ENCODE data around the gene NFATC4. TPM values are rescaled to one million over a fixed set of nuclear protein-coding genes. Genes with fewer than 3 reads are reported as not detected.

Gene NFATC4
- total RNA-seq, 1 donor from 2014 or later, result 130 TPM

GRCh38 chr14:24406416-24406815 lies 38.4 kb downstream of the NFATC4 start:
- DNase-seq (ENCODE audit: extremely low spot score, unreplicated experiment), result no peak
- no peak overlapping the region for H3K27ac Mint-ChIP-seq
- H3K36me3 Mint-ChIP-seq, result peaks cover 7% of the 10 kb centered on the region

GRCh38 chr14:24407608-24408325 lies 39.8 kb downstream of the NFATC4 start:
- Mint-ChIP-seq H3K4me1 (ENCODE audit: unreplicated experiment) (peaks cover 23% of the 10 kb centered on the region), H3K27ac (no peak overlapping the region), H3K27me3 (no peaks in the 10 kb centered on the region), H3K4me3 (no peak overlapping the region), H3K9me3 (no peaks in the 10 kb centered on the region), H3K36me3 (peaks cover 14% of the 10 kb centered on the region)
- TF ChIP-seq CTCF (conservative IDR thresholded peaks at IDR 0.05), result no peak
- no peak for DNase-seq (ENCODE audit: extremely low spot score, unreplicated experiment)

More at GRCh38 chr14:24406416-24406815, 38.4 kb downstream of the NFATC4 start:
- Mint-ChIP-seq H3K27me3 (no peaks in the 10 kb centered on the region), H3K4me3 (no peak overlapping the region), H3K9me3 (no peaks in the 10 kb centered on the region), H3K4me1 (ENCODE audit: unreplicated experiment) (peaks cover 34% of the 10 kb centered on the region)
- TF ChIP-seq CTCF (conservative IDR thresholded peaks at IDR 0.05), result no peak

- Mint-ChIP-seq H3K27ac (no peak overlapping the region), H3K4me3 (no peak overlapping the region), H3K9me3 (no peaks in the 10 kb centered on the region), H3K4me1 (ENCODE audit: unreplicated experiment) (peaks cover 13% of the 10 kb centered on the region), H3K27me3 (no peaks in the 10 kb centered on the region), H3K36me3 (peaks cover 12% of the 10 kb centered on the region)
- no peak for DNase-seq (ENCODE audit: extremely low spot score, unreplicated experiment)
- no peak for TF ChIP-seq CTCF (conservative IDR thresholded peaks at IDR 0.05)
Observed at GRCh38 chr14:24408764-24409163, 40.8 kb downstream of the NFATC4 start.

- H3K4me3 Mint-ChIP-seq, result no peak overlapping the region
Observed at GRCh38 chr14:24409192-24409591, 41.2 kb downstream of the NFATC4 start.

GRCh38 chr14:24409956-24410355 lies 42.0 kb downstream of the NFATC4 start:
- Mint-ChIP-seq H3K9me3 (no peaks in the 10 kb centered on the region), H3K27ac (no peak overlapping the region), H3K4me1 (ENCODE audit: unreplicated experiment) (peaks cover 1% of the 10 kb centered on the region), H3K4me3 (no peak overlapping the region), H3K36me3 (peaks cover 12% of the 10 kb centered on the region), H3K27me3 (no peaks in the 10 kb centered on the region)
- TF ChIP-seq CTCF (conservative IDR thresholded peaks at IDR 0.05), result no peak
- DNase-seq (ENCODE audit: extremely low spot score, unreplicated experiment), result no peak

More at GRCh38 chr14:24409192-24409591, 41.2 kb downstream of the NFATC4 start:
- Mint-ChIP-seq H3K9me3 (no peaks in the 10 kb centered on the region), H3K4me1 (ENCODE audit: unreplicated experiment) (peaks cover 9% of the 10 kb centered on the region), H3K27me3 (no peaks in the 10 kb centered on the region), H3K36me3 (peaks cover 12% of the 10 kb centered on the region), H3K27ac (no peak overlapping the region)
- DNase-seq (ENCODE audit: extremely low spot score, unreplicated experiment), result no peak
- no peak for TF ChIP-seq CTCF (conservative IDR thresholded peaks at IDR 0.05)

All from type B pancreatic cell (in vitro differentiated cells).